ENCODE data around the gene OGT.
"Not testable (repeated sequence)": the region's sequence is repeated elsewhere in the genome, so short reads cannot be mapped to it uniquely, and the experiment has no call there.

The OGT gene

GRCh38 chrX:71609095-71609750, 76.3 kb downstream of the OGT start:
- Histone ChIP-seq H3K36me3 (ENCODE audit: insufficient read depth, low read length) (peaks cover 64% of the 10 kb centered on the region), H3K27ac (no peak overlapping the region), H3K4me3 (no peak overlapping the region), H3K9me3 (ENCODE audit: low read depth, low read length) (no peaks in the 10 kb centered on the region), H3K9ac (ENCODE audit: insufficient read length) (no peak overlapping the region)
- no peak for DNase-seq (ENCODE audit: low read depth, low spot score)
- TF ChIP-seq POLR2AphosphoS5 (IDR thresholded peaks at IDR 0.05; ENCODE audit: borderline replicate concordance, low read depth, low read length) (no peak), FOXP2 (optimal IDR thresholded peaks at IDR 0.05; ENCODE audit: control extremely low read depth, extremely low read length, insufficient read depth) (no peak), EZH2 (IDR thresholded peaks at IDR 0.05) (no peak)

GRCh38 chrX:71611736-71612135, 78.8 kb downstream of the OGT start:
- H3K27ac ChIP-seq; H3K9me3 ChIP-seq (ENCODE audit: low read depth, low read length); H3K9ac ChIP-seq (ENCODE audit: insufficient read length); H3K4me3 ChIP-seq; DNase-seq (ENCODE audit: low read depth, low spot score): not testable (repeated sequence)
- H3K36me3 ChIP-seq (ENCODE audit: insufficient read depth, low read length): peaks cover 43% of the 10 kb centered on the region; the same call in 1 of the 2 replicates

- no peak overlapping the region for H3K4me3 ChIP-seq
- no peaks in the 10 kb centered on the region for H3K9me3 ChIP-seq (ENCODE audit: low read depth, low read length)
- H3K9ac ChIP-seq (ENCODE audit: insufficient read length): no peak overlapping the region
- no peak overlapping the region for H3K27ac ChIP-seq
- no peak for TF ChIP-seq EZH2 (IDR thresholded peaks at IDR 0.05)
- TF ChIP-seq FOXP2 (optimal IDR thresholded peaks at IDR 0.05; ENCODE audit: control extremely low read depth, extremely low read length, insufficient read depth): no peak
- no peak for TF ChIP-seq POLR2AphosphoS5 (IDR thresholded peaks at IDR 0.05; ENCODE audit: borderline replicate concordance, low read depth, low read length)
- no peak for DNase-seq (ENCODE audit: low read depth, low spot score)
- H3K36me3 ChIP-seq (ENCODE audit: insufficient read depth, low read length): peaks cover 40% of the 10 kb centered on the region; the same call in 1 of the 2 replicates
Measured at GRCh38 chrX:71612256-71612655, 79.4 kb downstream of the OGT start.

- Histone ChIP-seq H3K9ac (ENCODE audit: insufficient read length) (no peak overlapping the region), H3K4me3 (no peak overlapping the region), H3K36me3 (ENCODE audit: insufficient read depth, low read length) (peaks cover 21% of the 10 kb centered on the region; the same call in 1 of the 2 replicates), H3K9me3 (ENCODE audit: low read depth, low read length) (no peaks in the 10 kb centered on the region), H3K27ac (no peak overlapping the region)
- DNase-seq (ENCODE audit: low read depth, low spot score): no peak
- TF ChIP-seq FOXP2 (optimal IDR thresholded peaks at IDR 0.05; ENCODE audit: control extremely low read depth, extremely low read length, insufficient read depth): no peak
Measured at GRCh38 chrX:71615056-71615455, 82.2 kb downstream of the OGT start.

GRCh38 chrX:71615954-71616353, 83.0 kb downstream of the OGT start:
- Histone ChIP-seq H3K27ac (no peak overlapping the region), H3K4me3 (no peak overlapping the region), H3K9ac (ENCODE audit: insufficient read length) (no peak overlapping the region), H3K36me3 (ENCODE audit: insufficient read depth, low read length) (peaks cover 17% of the 10 kb centered on the region; the same call in 1 of the 2 replicates), H3K9me3 (ENCODE audit: low read depth, low read length) (no peaks in the 10 kb centered on the region)
- no peak for DNase-seq (ENCODE audit: low read depth, low spot score)
- TF ChIP-seq FOXP2 (optimal IDR thresholded peaks at IDR 0.05; ENCODE audit: control extremely low read depth, extremely low read length, insufficient read depth) (no peak), POLR2AphosphoS5 (IDR thresholded peaks at IDR 0.05; ENCODE audit: borderline replicate concordance, low read depth, low read length) (no peak), EZH2 (IDR thresholded peaks at IDR 0.05) (no peak)

GRCh38 chrX:71616672-71617529, 84.0 kb downstream of the OGT start:
- Histone ChIP-seq H3K9ac (ENCODE audit: insufficient read length) (no peak overlapping the region), H3K36me3 (ENCODE audit: insufficient read depth, low read length) (peaks cover 10% of the 10 kb centered on the region; the same call in 1 of the 2 replicates), H3K9me3 (ENCODE audit: low read depth, low read length) (no peaks in the 10 kb centered on the region), H3K27ac (no peak overlapping the region), H3K4me3 (no peak overlapping the region)
- DNase-seq (ENCODE audit: low read depth, low spot score): no peak
- TF ChIP-seq POLR2AphosphoS5 (IDR thresholded peaks at IDR 0.05; ENCODE audit: borderline replicate concordance, low read depth, low read length) (no peak), FOXP2 (optimal IDR thresholded peaks at IDR 0.05; ENCODE audit: control extremely low read depth, extremely low read length, insufficient read depth) (no peak), EZH2 (IDR thresholded peaks at IDR 0.05) (no peak)

- H3K36me3 ChIP-seq (ENCODE audit: insufficient read depth, low read length): peaks cover 4% of the 10 kb centered on the region; the same call in 1 of the 2 replicates
- DNase-seq (ENCODE audit: low read depth, low spot score): no peak
- no peak overlapping the region for H3K4me3 ChIP-seq
- TF ChIP-seq POLR2AphosphoS5 (IDR thresholded peaks at IDR 0.05; ENCODE audit: borderline replicate concordance, low read depth, low read length): no peak
- TF ChIP-seq EZH2 (IDR thresholded peaks at IDR 0.05): no peak
- TF ChIP-seq FOXP2 (optimal IDR thresholded peaks at IDR 0.05; ENCODE audit: control extremely low read depth, extremely low read length, insufficient read depth): no peak
- H3K27ac ChIP-seq: no peak overlapping the region
- H3K9me3 ChIP-seq (ENCODE audit: low read depth, low read length): no peaks in the 10 kb centered on the region
- no peak overlapping the region for H3K9ac ChIP-seq (ENCODE audit: insufficient read length)
Measured at GRCh38 chrX:71617742-71618141, 84.8 kb downstream of the OGT start.

GRCh38 chrX:71618303-71618721, 85.4 kb downstream of the OGT start, which contains the start of gene CXCR3:
Gene CXCR3, minus strand, starts transcription at chrX:71618511. Its CDS starts 62 bp downstream, at chrX:71618449.
- Histone ChIP-seq H3K27ac (no peak within 1 kb of the TSS), H3K9me3 (ENCODE audit: low read depth, low read length) (no peaks in the 10 kb centered on the region), H3K4me3 (no peak within 1 kb of the TSS), H3K36me3 (ENCODE audit: insufficient read depth, low read length) (no peaks in the 10 kb centered on the region; the same call in 1 of the 2 replicates), H3K9ac (ENCODE audit: insufficient read length) (no peak within 1 kb of the TSS)
- DNase-seq (ENCODE audit: low read depth, low spot score): no peak
- TF ChIP-seq POLR2AphosphoS5 (IDR thresholded peaks at IDR 0.05; ENCODE audit: borderline replicate concordance, low read depth, low read length) (no peak), EZH2 (IDR thresholded peaks at IDR 0.05) (no peak), FOXP2 (optimal IDR thresholded peaks at IDR 0.05; ENCODE audit: control extremely low read depth, extremely low read length, insufficient read depth) (no peak)

All from SK-N-MC (cell line).